ENCODE measurements around the gene GGT6. TPM values are rescaled to one million over a fixed set of nuclear protein-coding genes. Genes with fewer than 3 reads are reported as not detected.
A peak's percentile ranks its signal among the peaks of the same experiment; 100 is the strongest.

Gene GGT6
- polyA plus RNA-seq, 1 of the 3 experiments (the other 2 are of a cell fraction): not detected

DNA sequence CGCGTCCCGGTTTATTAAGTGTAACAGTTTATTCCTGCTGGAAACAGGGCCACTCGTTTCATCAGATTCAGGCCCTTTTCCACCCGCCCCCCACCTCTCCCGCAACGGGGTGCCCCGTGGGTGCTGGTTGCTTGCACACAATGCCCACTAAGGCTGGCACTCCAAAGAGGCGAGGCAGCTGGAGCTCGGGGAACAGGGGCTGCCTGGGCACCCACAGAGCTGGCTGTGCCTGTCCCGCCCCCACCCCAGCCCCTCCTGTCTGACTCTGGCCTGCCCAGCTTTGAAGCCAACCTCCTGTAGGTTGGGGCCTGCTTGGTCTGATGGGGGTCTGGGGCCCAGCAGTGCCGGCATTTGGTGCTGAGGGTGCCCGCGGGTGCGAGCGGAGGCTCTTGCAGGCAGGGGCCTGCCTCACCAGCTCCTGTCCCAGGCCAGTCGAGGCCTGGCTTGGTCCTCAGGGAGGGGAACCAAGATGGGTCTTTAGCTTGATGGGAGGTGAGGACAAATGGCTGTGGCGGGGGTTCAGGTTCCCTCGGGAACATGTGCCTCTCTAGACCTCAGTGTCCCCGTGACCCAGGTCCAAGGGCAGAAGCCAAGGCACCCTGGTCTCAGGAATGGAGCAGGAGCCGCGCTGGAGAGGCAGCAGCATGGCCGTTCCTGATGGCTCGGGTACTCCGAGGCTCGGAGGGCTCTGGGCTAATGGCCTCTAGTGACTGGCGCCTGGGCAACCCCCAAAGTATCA lies 25.3 kb downstream of the GGT6 start:
- POLR2A ChIA-PET: interaction anchor here (1.4 kb wide), 1 partner anchor 9 kb away, joined by 4 read pairs; no protein-coding TSS in a partner anchor
- Histone ChIP-seq H4K20me1 (ENCODE audit: insufficient read depth) (no peaks in the 10 kb centered on the region), H3K9ac (no peak overlapping the region), H3K4me1 (ENCODE audit: control insufficient read depth in 1 of 2, insufficient read depth in 2 of 2, low read depth in 1 of 2, low read length in 1 of 2) (peaks cover 0 to 31% of the 10 kb centered on the region in 2 experiments; a peak in 1 of 4 replicates), H3K36me3 (replicated peaks in 1 of 2; ENCODE audit: control insufficient read depth in 1 of 2, insufficient read depth in 2 of 2, low read length in 1 of 2) (peaks cover 3 to 22% of the 10 kb centered on the region in 2 experiments), H3F3A (replicated peaks; ENCODE audit: insufficient read depth) (no peaks in the 10 kb centered on the region), H3K4me2 (no peak overlapping the region), H3K27me3 (ENCODE audit: insufficient read depth) (no peaks in the 10 kb centered on the region), H3K27ac (ENCODE audit: low read depth in 2 of 2, low read length in 1 of 2) (peak overlapping the region in 1 of 2 experiments; percentile 80; a peak in 2 of 4 replicates), H3K9me3 (no peaks in the 10 kb centered on the region), H3K79me2 (ENCODE audit: insufficient read depth) (no peaks in the 10 kb centered on the region), H2AFZ (ENCODE audit: low read depth) (no peak overlapping the region), H3K9me2 (no peaks in the 10 kb centered on the region), H3K4me3 (ENCODE audit: low read depth in 2 of 2, low read length in 1 of 2) (no peak overlapping the region)
- no peak for TF ChIP-seq RCOR1 (IDR thresholded peaks at IDR 0.05; ENCODE audit: low read length)
- 0 out of 2 replicates have a peak, but pooled peaks have one; percentile 11 for TF ChIP-seq POLR2AphosphoS5 (IDR thresholded peaks at IDR 0.05; ENCODE audit: low read depth, low read length)
- CTCF ChIA-PET: interaction anchor here (1.0 to 2.0 kb wide), 4 partner anchors 9 to 114 kb away, joined by 3 to 6 read pairs (median 4); no protein-coding TSS in a partner anchor
- 76% methylated on average over 5 of the region's 27 CpGs for WGBS (ENCODE audit: low lambda C conversion rate)
- no peak for DNase-seq

GRCh38 chr17:4534515-4534914 lies 25.9 kb downstream of the GGT6 start:
- Histone ChIP-seq H2AFZ (ENCODE audit: low read depth) (no peak overlapping the region), H3K4me1 (ENCODE audit: control insufficient read depth in 1 of 2, insufficient read depth in 2 of 2, low read depth in 1 of 2, low read length in 1 of 2) (peaks cover 0 to 31% of the 10 kb centered on the region in 2 experiments; a peak in 1 of 4 replicates), H4K20me1 (ENCODE audit: insufficient read depth) (no peaks in the 10 kb centered on the region), H3K27me3 (ENCODE audit: insufficient read depth) (no peaks in the 10 kb centered on the region), H3F3A (replicated peaks; ENCODE audit: insufficient read depth) (no peaks in the 10 kb centered on the region), H3K4me2 (no peak overlapping the region), H3K79me2 (ENCODE audit: insufficient read depth) (no peaks in the 10 kb centered on the region), H3K36me3 (replicated peaks in 1 of 2; ENCODE audit: control insufficient read depth in 1 of 2, insufficient read depth in 2 of 2, low read length in 1 of 2) (peaks cover 3 to 16% of the 10 kb centered on the region in 2 experiments), H3K27ac (ENCODE audit: low read depth in 2 of 2, low read length in 1 of 2) (peak overlapping the region in 1 of 2 experiments; percentile 80; a peak in 2 of 4 replicates), H3K4me3 (ENCODE audit: low read depth in 2 of 2, low read length in 1 of 2) (no peak overlapping the region), H3K9me3 (no peaks in the 10 kb centered on the region), H3K9me2 (no peaks in the 10 kb centered on the region), H3K9ac (no peak overlapping the region)
- DNase-seq: peak; percentile 70
- 58% methylated on average over 8 of the region's 17 CpGs for WGBS (ENCODE audit: low lambda C conversion rate)
- TF ChIP-seq TCF12 (IDR thresholded peaks at IDR 0.05) (no peak), YY1 (IDR thresholded peaks at IDR 0.05; ENCODE audit: low read depth) (no peak), GABPA (IDR thresholded peaks at IDR 0.05; ENCODE audit: low read depth) (no peak), RAD21 (IDR thresholded peaks at IDR 0.05; ENCODE audit: low read length) (no peak), MEF2A (IDR thresholded peaks at IDR 0.05; ENCODE audit: borderline replicate concordance, low read depth) (no peak), MXI1 (IDR thresholded peaks at IDR 0.05; ENCODE audit: low read depth, low read length) (no peak), FOSL2 (IDR thresholded peaks at IDR 0.05; ENCODE audit: borderline replicate concordance, low read depth) (no peak), FOXJ3 (CRISPR knock-in tag; IDR thresholded peaks at IDR 0.05) (no peak), SMC3 (IDR thresholded peaks at IDR 0.05; ENCODE audit: low read depth, low read length) (no peak), POLR2AphosphoS5 (IDR thresholded peaks at IDR 0.05; ENCODE audit: low read depth, low read length) (no peak), TEAD4 (IDR thresholded peaks at IDR 0.05; ENCODE audit: borderline replicate concordance, insufficient read depth) (no peak), TAF1 (IDR thresholded peaks at IDR 0.05; ENCODE audit: borderline replicate concordance, low read depth, low read length) (no peak), EP300 (IDR thresholded peaks at IDR 0.05; ENCODE audit: borderline replicate concordance in 1 of 2, low read depth in 1 of 2, low read length in 1 of 2) (no peak), USF2 (IDR thresholded peaks at IDR 0.05; ENCODE audit: borderline replicate concordance, low read depth, low read length) (no peak), RFX5 (IDR thresholded peaks at IDR 0.05; ENCODE audit: low read length) (no peak)
- TF ChIP-seq, protein P1, sequence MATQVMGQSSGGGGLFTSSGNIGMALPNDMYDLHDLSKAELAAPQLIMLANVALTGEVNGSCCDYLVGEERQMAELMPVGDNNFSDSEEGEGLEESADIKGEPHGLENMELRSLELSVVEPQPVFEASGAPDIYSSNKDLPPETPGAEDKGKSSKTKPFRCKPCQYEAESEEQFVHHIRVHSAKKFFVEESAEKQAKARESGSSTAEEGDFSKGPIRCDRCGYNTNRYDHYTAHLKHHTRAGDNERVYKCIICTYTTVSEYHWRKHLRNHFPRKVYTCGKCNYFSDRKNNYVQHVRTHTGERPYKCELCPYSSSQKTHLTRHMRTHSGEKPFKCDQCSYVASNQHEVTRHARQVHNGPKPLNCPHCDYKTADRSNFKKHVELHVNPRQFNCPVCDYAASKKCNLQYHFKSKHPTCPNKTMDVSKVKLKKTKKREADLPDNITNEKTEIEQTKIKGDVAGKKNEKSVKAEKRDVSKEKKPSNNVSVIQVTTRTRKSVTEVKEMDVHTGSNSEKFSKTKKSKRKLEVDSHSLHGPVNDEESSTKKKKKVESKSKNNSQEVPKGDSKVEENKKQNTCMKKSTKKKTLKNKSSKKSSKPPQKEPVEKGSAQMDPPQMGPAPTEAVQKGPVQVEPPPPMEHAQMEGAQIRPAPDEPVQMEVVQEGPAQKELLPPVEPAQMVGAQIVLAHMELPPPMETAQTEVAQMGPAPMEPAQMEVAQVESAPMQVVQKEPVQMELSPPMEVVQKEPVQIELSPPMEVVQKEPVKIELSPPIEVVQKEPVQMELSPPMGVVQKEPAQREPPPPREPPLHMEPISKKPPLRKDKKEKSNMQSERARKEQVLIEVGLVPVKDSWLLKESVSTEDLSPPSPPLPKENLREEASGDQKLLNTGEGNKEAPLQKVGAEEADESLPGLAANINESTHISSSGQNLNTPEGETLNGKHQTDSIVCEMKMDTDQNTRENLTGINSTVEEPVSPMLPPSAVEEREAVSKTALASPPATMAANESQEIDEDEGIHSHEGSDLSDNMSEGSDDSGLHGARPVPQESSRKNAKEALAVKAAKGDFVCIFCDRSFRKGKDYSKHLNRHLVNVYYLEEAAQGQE (IDR thresholded peaks at IDR 0.05; ENCODE audit: low read depth, low read length): no peak
- TF ChIP-seq, protein P2, sequence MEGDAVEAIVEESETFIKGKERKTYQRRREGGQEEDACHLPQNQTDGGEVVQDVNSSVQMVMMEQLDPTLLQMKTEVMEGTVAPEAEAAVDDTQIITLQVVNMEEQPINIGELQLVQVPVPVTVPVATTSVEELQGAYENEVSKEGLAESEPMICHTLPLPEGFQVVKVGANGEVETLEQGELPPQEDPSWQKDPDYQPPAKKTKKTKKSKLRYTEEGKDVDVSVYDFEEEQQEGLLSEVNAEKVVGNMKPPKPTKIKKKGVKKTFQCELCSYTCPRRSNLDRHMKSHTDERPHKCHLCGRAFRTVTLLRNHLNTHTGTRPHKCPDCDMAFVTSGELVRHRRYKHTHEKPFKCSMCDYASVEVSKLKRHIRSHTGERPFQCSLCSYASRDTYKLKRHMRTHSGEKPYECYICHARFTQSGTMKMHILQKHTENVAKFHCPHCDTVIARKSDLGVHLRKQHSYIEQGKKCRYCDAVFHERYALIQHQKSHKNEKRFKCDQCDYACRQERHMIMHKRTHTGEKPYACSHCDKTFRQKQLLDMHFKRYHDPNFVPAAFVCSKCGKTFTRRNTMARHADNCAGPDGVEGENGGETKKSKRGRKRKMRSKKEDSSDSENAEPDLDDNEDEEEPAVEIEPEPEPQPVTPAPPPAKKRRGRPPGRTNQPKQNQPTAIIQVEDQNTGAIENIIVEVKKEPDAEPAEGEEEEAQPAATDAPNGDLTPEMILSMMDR (IDR thresholded peaks at IDR 0.05): no peak
- ChIA-PET POLR2A (interaction anchor here (0.6 to 1.4 kb wide), 3 partner anchors 10 to 176 kb away, joined by 3 to 4 read pairs (median 3); partner anchors contain the start of gene ARRB2), CTCF (interaction anchor here (1.0 to 2.0 kb wide), 4 partner anchors 9 to 114 kb away, joined by 3 to 6 read pairs (median 4); no protein-coding TSS in a partner anchor)

All from SK-N-SH (cell line).